GM12878 (cell line): ENCODE results near the gene TTYH3. TPM values are rescaled to one million over a fixed set of nuclear protein-coding genes. Genes with fewer than 3 reads are reported as not detected.

Experiments
- CHD1 ChIP-seq: IDR thresholded peaks from 2 replicates; pipeline ENCODE4 v1.6.1; 2012; ENCODE audit warnings: low read depth, low read length, improper control_type of control experiment
- DPF2 ChIP-seq: fragments of 450-650 bp; IDR thresholded peaks from 2 replicates; pipeline ENCODE4 v1.6.1; 2017; ENCODE audit warnings: mild to moderate bottlenecking
- EGR1 ChIP-seq, 2 experiments: IDR thresholded peaks; 1 replicate in 1 of 2; 2 replicates in 1 of 2; pipeline ENCODE4 v1.6.1; 2011 to 2012; ENCODE audit warnings: low read depth in 2 of 2, low read length in 2 of 2, borderline replicate concordance in 1 of 2, mild to moderate bottlenecking in 1 of 2, moderate library complexity in 1 of 2
- ELK1 ChIP-seq: IDR thresholded peaks from 2 replicates; pipeline ENCODE4 v1.6.1; 2012; ENCODE audit warnings: low read depth, low read length, improper control_type of control experiment
- EZH2 ChIP-seq: IDR thresholded peaks from 2 replicates; pipeline ENCODE4 v1.6.1; 2012; ENCODE audit warnings: low read depth, mild to moderate bottlenecking, control low read depth, inconsistent platforms, low read length, borderline replicate concordance; ENCODE audit not compliant: control insufficient read depth
- HDAC6 ChIP-seq: fragments of 200-600 bp; sonication (generic); IDR thresholded peaks from one replicate; pipeline ENCODE4 v1.8.0; 2017; ENCODE audit warnings: antibody characterized with exemption; ENCODE audit not compliant: unreplicated experiment
- IKZF2 ChIP-seq, 2 experiments: fragments of 450-650 bp; IDR thresholded peaks; 2 replicates each; pipeline ENCODE4 v1.6.1; 2017; ENCODE audit warnings: mild to moderate bottlenecking in 2 of 2, moderate library complexity in 2 of 2
- KAT2A ChIP-seq: conservative IDR thresholded peaks from 2 replicates; pipeline ENCODE4 v1.6.1; 2011; ENCODE audit warnings: low read depth, low read length; ENCODE audit not compliant: control insufficient read depth
- MEF2B ChIP-seq: fragments of 450-650 bp; IDR thresholded peaks from 2 replicates; pipeline ENCODE4 v1.6.1; 2018; ENCODE audit warnings: mild to moderate bottlenecking, moderate library complexity; ENCODE audit not compliant: partially characterized antibody, poor library complexity, severe bottlenecking
- PAX5 ChIP-seq: IDR thresholded peaks from 2 replicates; pipeline ENCODE4 v1.6.1; 2011; ENCODE audit warnings: low read depth, low read length, borderline replicate concordance
- PBX3 ChIP-seq: IDR thresholded peaks from 2 replicates; pipeline ENCODE4 v1.6.1; 2011; ENCODE audit warnings: mild to moderate bottlenecking, low read depth, low read length, moderate library complexity; ENCODE audit not compliant: insufficient replicate concordance
- RB1 ChIP-seq: fragments of 450-650 bp; formaldehyde crosslinking; IDR thresholded peaks from 2 replicates; pipeline ENCODE4 v1.6.1; 2017; ENCODE audit warnings: mild to moderate bottlenecking, borderline replicate concordance
- RELB ChIP-seq: fragments of 450-650 bp; IDR thresholded peaks from 2 replicates; pipeline ENCODE4 v1.6.1; 2017; ENCODE audit warnings: low read depth, mild to moderate bottlenecking, moderate library complexity
- SMARCA5 ChIP-seq: fragments of 450-650 bp; IDR thresholded peaks from 2 replicates; pipeline ENCODE4 v1.6.1; 2017; ENCODE audit warnings: mild to moderate bottlenecking
- polyA plus RNA-seq, 11 experiments: library from polyadenylated mRNA; depleted of rRNA in 4 of 11; unstranded in 6 of 11; stranded (reverse) in 5 of 11; fragments of >200 nt; fragmentation: Nextera tagmentation in 4 of 11; fragmentation: Illumina TruSeq in 1 of 11; extraction: Ambion mirVana in 4 of 11; extraction: Trizol in 1 of 11; gene quantifications; 1 replicate in 1 of 11; 2 replicates in 10 of 11; pipeline versions ENCODE4 v1.2.1 to v1.2.3, GENCODE V29; 2011 to 2016; ENCODE audit warnings: inconsistent platforms in 2 of 11, missing spikeins in 2 of 11, low read depth in 1 of 11
- total RNA-seq, 4 experiments: library from RNA; depleted of rRNA in 3 of 4; stranded (reverse); fragments of >200 nt in 3 of 4; fragmentation: Illumina TruSeq in 1 of 4; extraction: Trizol in 1 of 4; gene quantifications; 2 replicates each; pipeline versions ENCODE4 v1.2.1 to v1.2.3, GENCODE V29; 2013 to 2021
- TF ChIP-seq, protein P1 (sequence below): fragments of 450-650 bp; IDR thresholded peaks from 2 replicates; pipeline ENCODE4 v1.6.1; 2017; ENCODE audit warnings: mild to moderate bottlenecking, moderate library complexity

Gene TTYH3
- total and polyA plus RNA-seq, 10 of the 15 experiments (the other 5 are each of a cell fraction or from before 2014, with no cell fraction given), result 0.79 to 71.4 (median 10.5) TPM

- TF ChIP-seq HDAC6 (no peak), PAX5 (peak; percentile 27; the same call in 1 of the 2 replicates), CHD1 (no peak), EGR1 (IDR thresholded peaks at IDR 0.05; ENCODE audit: borderline replicate concordance in 1 of 2, low read depth in 2 of 2, low read length in 2 of 2) (peak in 1 of 2 experiments; percentile 82; a peak in 2 of 3 replicates), DPF2 (peak; percentile 82), SMARCA5 (0 out of 2 replicates have a peak, but pooled peaks have one; percentile 44), IKZF2 (IDR thresholded peaks at IDR 0.05) (peak; percentile 21 to 50; a peak in 1 of 4 replicates), KAT2A (no peak), RELB (0 out of 2 replicates have a peak, but pooled peaks have one; percentile 37), MEF2B (peak; percentile 86), PBX3 (no peak), ELK1 (no peak), EZH2 (no peak), RB1 (peak; percentile 27; the same call in 1 of the 2 replicates)
- TF ChIP-seq, protein P1, sequence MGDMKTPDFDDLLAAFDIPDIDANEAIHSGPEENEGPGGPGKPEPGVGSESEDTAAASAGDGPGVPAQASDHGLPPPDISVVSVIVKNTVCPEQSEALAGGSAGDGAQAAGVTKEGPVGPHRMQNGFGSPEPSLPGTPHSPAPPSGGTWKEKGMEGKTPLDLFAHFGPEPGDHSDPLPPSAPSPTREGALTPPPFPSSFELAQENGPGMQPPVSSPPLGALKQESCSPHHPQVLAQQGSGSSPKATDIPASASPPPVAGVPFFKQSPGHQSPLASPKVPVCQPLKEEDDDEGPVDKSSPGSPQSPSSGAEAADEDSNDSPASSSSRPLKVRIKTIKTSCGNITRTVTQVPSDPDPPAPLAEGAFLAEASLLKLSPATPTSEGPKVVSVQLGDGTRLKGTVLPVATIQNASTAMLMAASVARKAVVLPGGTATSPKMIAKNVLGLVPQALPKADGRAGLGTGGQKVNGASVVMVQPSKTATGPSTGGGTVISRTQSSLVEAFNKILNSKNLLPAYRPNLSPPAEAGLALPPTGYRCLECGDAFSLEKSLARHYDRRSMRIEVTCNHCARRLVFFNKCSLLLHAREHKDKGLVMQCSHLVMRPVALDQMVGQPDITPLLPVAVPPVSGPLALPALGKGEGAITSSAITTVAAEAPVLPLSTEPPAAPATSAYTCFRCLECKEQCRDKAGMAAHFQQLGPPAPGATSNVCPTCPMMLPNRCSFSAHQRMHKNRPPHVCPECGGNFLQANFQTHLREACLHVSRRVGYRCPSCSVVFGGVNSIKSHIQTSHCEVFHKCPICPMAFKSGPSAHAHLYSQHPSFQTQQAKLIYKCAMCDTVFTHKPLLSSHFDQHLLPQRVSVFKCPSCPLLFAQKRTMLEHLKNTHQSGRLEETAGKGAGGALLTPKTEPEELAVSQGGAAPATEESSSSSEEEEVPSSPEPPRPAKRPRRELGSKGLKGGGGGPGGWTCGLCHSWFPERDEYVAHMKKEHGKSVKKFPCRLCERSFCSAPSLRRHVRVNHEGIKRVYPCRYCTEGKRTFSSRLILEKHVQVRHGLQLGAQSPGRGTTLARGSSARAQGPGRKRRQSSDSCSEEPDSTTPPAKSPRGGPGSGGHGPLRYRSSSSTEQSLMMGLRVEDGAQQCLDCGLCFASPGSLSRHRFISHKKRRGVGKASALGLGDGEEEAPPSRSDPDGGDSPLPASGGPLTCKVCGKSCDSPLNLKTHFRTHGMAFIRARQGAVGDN, result 0 out of 2 replicates have a peak, but pooled peaks have one; percentile 28
Observed at GRCh38 chr7:2632733-2633537, 1.1 kb downstream of the TTYH3 start (continued).
